Natural killer cell treated with Interleukin-12 subunit alpha and Interleukin-12 subunit beta and Interleukin-15 and Interleukin-18, amount 100 ng/mL, for 72 hours (primary cell): Measurements from ENCODE around the gene DYNC1H1. TPM values are rescaled to one million over a fixed set of nuclear protein-coding genes. Genes with fewer than 3 reads are reported as not detected.
A peak's percentile ranks its signal among the peaks of the same experiment; 100 is the strongest.

ENCODE experiments used
- ATAC-seq, 2 donors: fragments of 150-1000 bp; cut with Tn5 transposase in 1 of 2; sonication (Bioruptor Pico), chemical (Tn5 transposase) in 1 of 2; 2 replicates each; pipeline ENCODE4 v1.10.0; 2021
- DNase-seq: peaks from one replicate; pipeline ENCODE4 v3.0.0; 2022; ENCODE audit warnings: low spot score
- H3K27ac Mint-ChIP-seq, 2 donors: 1 replicate in 1 of 2; 2 replicates in 1 of 2; pipeline ENCODE4 v1.8.0; 2022; ENCODE audit warnings: mixed read lengths in 2 of 2, mild to moderate bottlenecking in 1 of 2, moderate library complexity in 1 of 2
- H3K27me3 Mint-ChIP-seq, 2 donors: 1 replicate in 1 of 2; 2 replicates in 1 of 2; pipeline ENCODE4 v1.8.0; 2022; ENCODE audit warnings: mixed read lengths in 2 of 2
- H3K36me3 Mint-ChIP-seq: one replicate; pipeline ENCODE4 v1.8.0; 2022; ENCODE audit warnings: mixed read lengths
- H3K4me1 Mint-ChIP-seq, 2 donors: 1 replicate in 1 of 2; 2 replicates in 1 of 2; pipeline ENCODE4 v1.8.0; 2022; ENCODE audit warnings: low read depth in 2 of 2, mixed read lengths in 2 of 2, mild to moderate bottlenecking in 1 of 2
- H3K4me3 Mint-ChIP-seq: one replicate; pipeline ENCODE4 v1.8.0; 2022; ENCODE audit warnings: mixed read lengths
- H3K9me3 Mint-ChIP-seq: 2 replicates; pipeline ENCODE4 v1.8.0; 2022; ENCODE audit warnings: mixed read lengths
- total RNA-seq, 2 donors: library from RNA; stranded (reverse); gene quantifications; one replicate each; pipeline ENCODE4 v1.2.3, GENCODE V29; 2022

DYNC1H1 gene
- total RNA-seq, 2 donors from 2014 or later: 322 to 415 TPM

GRCh38 chr14:102028733-102029132 lies 64.4 kb downstream of the DYNC1H1 start:
- H3K27ac Mint-ChIP-seq: peak overlapping the region in 1 of 2 donors; percentile 29
- H3K4me1 Mint-ChIP-seq: peaks cover 2 to 5% of the 10 kb centered on the region in 2 donors
- ATAC-seq: no peak
- no peak for DNase-seq
- no peaks in the 10 kb centered on the region for H3K9me3 Mint-ChIP-seq
- H3K27me3 Mint-ChIP-seq: no peaks in the 10 kb centered on the region
- H3K36me3 Mint-ChIP-seq: peaks cover 38% of the 10 kb centered on the region
- no peak overlapping the region for H3K4me3 Mint-ChIP-seq

- DNase-seq (no peak), ATAC-seq (no peak)
- Mint-ChIP-seq H3K36me3 (peaks cover 39% of the 10 kb centered on the region), H3K9me3 (no peaks in the 10 kb centered on the region), H3K4me3 (no peak overlapping the region), H3K4me1 (peaks cover 2 to 5% of the 10 kb centered on the region in 2 donors), H3K27ac (no peak overlapping the region), H3K27me3 (no peaks in the 10 kb centered on the region)
Measured at GRCh38 chr14:102029956-102030355, 65.6 kb downstream of the DYNC1H1 start.

DNA sequence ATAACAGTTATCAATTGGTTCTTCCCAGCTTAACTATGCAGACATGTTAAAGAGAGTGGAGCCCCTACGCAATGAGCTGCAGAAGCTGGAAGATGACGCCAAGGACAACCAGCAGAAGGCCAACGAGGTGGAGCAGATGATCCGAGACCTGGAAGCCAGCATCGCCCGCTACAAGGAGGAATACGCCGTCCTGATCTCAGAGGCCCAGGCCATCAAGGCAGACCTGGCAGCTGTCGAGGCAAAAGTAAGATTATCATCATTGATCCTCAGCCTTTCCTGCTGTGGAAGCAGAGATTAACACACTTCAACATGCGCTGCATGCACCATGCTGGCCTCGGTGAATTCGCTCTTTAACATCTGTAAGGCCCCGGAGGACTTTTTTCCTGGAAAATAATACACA lies 68.9 kb downstream of the DYNC1H1 start:
- Mint-ChIP-seq H3K4me1 (peaks cover 0 to 2% of the 10 kb centered on the region in 2 donors), H3K27ac (no peak overlapping the region), H3K27me3 (no peaks in the 10 kb centered on the region), H3K36me3 (peaks cover 28% of the 10 kb centered on the region), H3K4me3 (no peak overlapping the region), H3K9me3 (no peaks in the 10 kb centered on the region)
- no peak for DNase-seq
- ATAC-seq: no peak

DNA sequence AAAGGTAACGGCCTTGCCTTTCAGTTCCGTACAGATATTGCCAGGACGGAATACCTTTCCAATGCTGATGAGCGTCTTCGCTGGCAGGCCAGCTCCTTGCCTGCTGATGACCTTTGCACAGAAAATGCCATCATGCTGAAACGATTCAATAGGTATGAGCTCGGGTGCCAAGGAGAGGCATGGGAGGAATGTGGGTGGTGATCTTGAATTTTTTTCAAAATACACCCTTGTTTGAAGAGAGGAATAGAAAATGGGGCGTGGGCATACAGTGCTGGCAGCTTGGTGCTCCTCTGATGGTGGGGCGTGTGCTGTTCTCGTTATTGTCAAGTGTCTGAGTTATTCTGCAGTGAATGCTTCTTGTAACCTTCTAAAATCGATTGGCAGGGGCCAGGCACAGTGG lies 69.9 kb downstream of the DYNC1H1 start:
- Mint-ChIP-seq H3K4me1 (peaks cover 0 to 2% of the 10 kb centered on the region in 2 donors), H3K27me3 (no peaks in the 10 kb centered on the region), H3K4me3 (no peak overlapping the region), H3K27ac (no peak overlapping the region), H3K36me3 (peaks cover 20% of the 10 kb centered on the region), H3K9me3 (no peaks in the 10 kb centered on the region)
- ATAC-seq: no peak
- DNase-seq: no peak

DNA sequence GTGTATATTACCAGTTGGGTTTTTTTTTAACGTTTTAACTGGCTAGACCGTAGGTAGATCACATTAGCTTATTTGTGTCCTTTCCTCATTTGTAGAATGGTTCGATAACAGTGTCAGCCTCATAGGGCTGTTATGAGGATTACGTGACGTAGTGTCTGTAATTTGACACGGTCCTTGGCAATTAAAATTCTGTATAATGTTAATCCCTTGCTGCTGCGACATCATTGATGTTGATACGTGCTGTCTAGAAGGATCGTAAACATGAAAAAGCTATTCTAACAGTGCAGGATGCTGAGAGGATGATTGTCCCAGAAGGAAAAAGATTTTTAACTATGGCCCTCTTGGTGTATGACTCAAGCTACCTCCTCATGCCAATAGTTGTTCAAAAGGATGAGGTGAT lies 71.5 kb downstream of the DYNC1H1 start:
- no peak overlapping the region for H3K27ac Mint-ChIP-seq
- ATAC-seq: no peak
- H3K4me1 Mint-ChIP-seq: no peaks in the 10 kb centered on the region
- DNase-seq: no peak
- no peaks in the 10 kb centered on the region for H3K27me3 Mint-ChIP-seq
- no peak overlapping the region for H3K4me3 Mint-ChIP-seq
- no peaks in the 10 kb centered on the region for H3K9me3 Mint-ChIP-seq
- H3K36me3 Mint-ChIP-seq: peaks cover 11% of the 10 kb centered on the region

DNA sequence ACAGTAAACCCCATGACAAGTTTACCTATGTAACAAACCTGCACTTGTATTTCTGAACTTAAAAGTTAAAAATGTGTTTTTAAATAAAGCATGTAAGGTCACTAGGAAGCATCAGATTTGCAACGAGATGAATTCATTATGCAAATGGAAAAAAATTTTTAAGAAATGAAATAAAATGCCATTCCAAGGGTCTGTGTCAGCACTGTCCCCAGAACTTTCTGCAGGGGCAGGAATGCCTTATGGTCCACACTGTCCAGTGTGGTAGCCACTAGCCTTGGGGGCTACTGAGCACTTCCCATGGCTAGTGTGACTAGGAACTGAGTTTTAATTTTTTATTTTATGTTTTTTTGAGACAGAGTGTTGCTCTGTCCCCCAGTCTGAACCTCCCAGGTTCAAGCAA lies 73.3 kb downstream of the DYNC1H1 start:
- Mint-ChIP-seq H3K36me3 (peaks cover 11% of the 10 kb centered on the region), H3K9me3 (no peaks in the 10 kb centered on the region), H3K27me3 (no peaks in the 10 kb centered on the region), H3K4me3 (no peak overlapping the region), H3K4me1 (no peaks in the 10 kb centered on the region), H3K27ac (peak overlapping the region in 1 of 2 donors; percentile 21)
- ATAC-seq (no peak), DNase-seq (no peak)

GRCh38 chr14:102039157-102039556 lies 74.8 kb downstream of the DYNC1H1 start:
- peaks cover 3% of the 10 kb centered on the region for H3K36me3 Mint-ChIP-seq
- no peak for ATAC-seq
- no peaks in the 10 kb centered on the region for H3K27me3 Mint-ChIP-seq
- no peak overlapping the region for H3K4me3 Mint-ChIP-seq
- no peaks in the 10 kb centered on the region for H3K9me3 Mint-ChIP-seq
- H3K4me1 Mint-ChIP-seq: no peaks in the 10 kb centered on the region
- no peak for DNase-seq
- no peak overlapping the region for H3K27ac Mint-ChIP-seq

GRCh38 chr14:102040153-102040552 lies 75.8 kb downstream of the DYNC1H1 start:
- no peak overlapping the region for H3K4me3 Mint-ChIP-seq

DNA sequence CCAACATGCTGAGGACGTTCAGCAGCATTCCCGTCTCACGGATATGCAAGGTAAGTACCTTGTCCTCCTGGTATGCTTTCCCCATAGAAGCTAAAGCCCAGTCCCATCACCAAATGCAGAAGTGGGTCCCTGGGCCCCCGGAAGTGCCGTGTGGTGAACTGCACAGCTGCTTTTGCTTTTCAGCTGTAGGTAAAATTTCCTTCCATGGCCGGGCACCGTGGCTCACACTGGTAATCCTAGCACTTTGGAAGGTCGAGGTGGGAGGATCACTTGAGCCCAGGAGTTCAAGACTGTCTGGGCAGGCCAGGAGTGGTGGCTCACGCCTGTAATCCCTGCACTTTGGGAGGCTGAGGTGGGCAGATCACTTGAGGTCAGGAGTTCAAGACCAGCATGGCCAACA lies 78.3 kb downstream of the DYNC1H1 start:
- Mint-ChIP-seq H3K4me3 (no peak overlapping the region), H3K36me3 (no peaks in the 10 kb centered on the region), H3K27ac (no peak overlapping the region), H3K27me3 (no peaks in the 10 kb centered on the region), H3K9me3 (no peaks in the 10 kb centered on the region), H3K4me1 (no peaks in the 10 kb centered on the region)
- no peak for DNase-seq
- ATAC-seq: no peak

More at GRCh38 chr14:102040153-102040552, 75.8 kb downstream of the DYNC1H1 start:
- Mint-ChIP-seq H3K9me3 (no peaks in the 10 kb centered on the region), H3K4me1 (no peaks in the 10 kb centered on the region), H3K27ac (no peak overlapping the region), H3K27me3 (no peaks in the 10 kb centered on the region), H3K36me3 (no peaks in the 10 kb centered on the region)
- DNase-seq (no peak), ATAC-seq (no peak)

DNA sequence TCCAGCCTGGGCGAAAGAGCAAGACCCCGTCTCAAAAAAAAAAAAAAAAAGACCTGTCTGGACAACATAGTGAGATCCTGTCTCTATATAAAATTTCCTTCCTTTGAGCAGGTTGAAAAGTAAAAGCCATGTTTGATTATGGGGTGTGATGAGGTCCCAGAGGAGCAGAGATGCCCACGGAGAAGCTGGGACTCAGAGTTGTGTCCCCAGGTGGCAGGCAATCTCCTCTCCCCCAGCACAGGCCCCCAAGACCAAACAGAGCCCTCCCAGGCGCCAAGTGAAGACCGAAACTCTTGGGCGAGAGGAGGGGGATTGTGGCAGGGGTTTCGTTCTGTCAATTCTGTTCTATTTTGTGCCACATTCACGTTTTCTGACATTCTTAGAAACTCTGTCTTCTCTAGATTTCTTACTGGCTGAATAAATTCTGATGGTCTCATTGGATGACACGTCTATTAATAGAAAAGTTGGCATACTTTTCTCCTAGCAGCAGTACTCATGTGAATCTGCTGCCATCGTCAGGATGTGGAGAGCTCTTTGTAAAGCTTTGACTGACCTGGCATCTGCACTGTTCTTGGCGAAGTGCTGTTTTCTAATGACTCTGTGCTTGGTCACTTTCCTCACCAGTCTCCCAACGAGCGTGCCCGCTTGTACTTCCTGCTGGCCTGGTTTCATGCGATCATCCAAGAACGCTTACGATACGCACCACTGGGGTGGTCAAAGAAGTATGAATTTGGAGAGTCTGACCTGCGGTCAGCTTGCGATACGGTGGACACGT lies 79.1 kb downstream of the DYNC1H1 start:
- no peak for DNase-seq
- H3K4me1 Mint-ChIP-seq: no peaks in the 10 kb centered on the region
- ATAC-seq: no peak
- no peak overlapping the region for H3K4me3 Mint-ChIP-seq
- no peaks in the 10 kb centered on the region for H3K9me3 Mint-ChIP-seq
- H3K27me3 Mint-ChIP-seq: no peaks in the 10 kb centered on the region
- H3K27ac Mint-ChIP-seq: no peak overlapping the region
- H3K36me3 Mint-ChIP-seq: no peaks in the 10 kb centered on the region

- no peak overlapping the region for H3K4me3 Mint-ChIP-seq
- DNase-seq: no peak
- H3K27me3 Mint-ChIP-seq: no peaks in the 10 kb centered on the region
- no peak for ATAC-seq
- H3K36me3 Mint-ChIP-seq: no peaks in the 10 kb centered on the region
- no peak overlapping the region for H3K27ac Mint-ChIP-seq
- no peaks in the 10 kb centered on the region for H3K4me1 Mint-ChIP-seq
- H3K9me3 Mint-ChIP-seq: no peaks in the 10 kb centered on the region
Measured at GRCh38 chr14:102044566-102044965, 80.2 kb downstream of the DYNC1H1 start.

- Mint-ChIP-seq H3K36me3 (no peaks in the 10 kb centered on the region), H3K4me3 (no peak overlapping the region), H3K4me1 (no peaks in the 10 kb centered on the region), H3K27ac (no peak overlapping the region), H3K9me3 (no peaks in the 10 kb centered on the region), H3K27me3 (no peaks in the 10 kb centered on the region)
- DNase-seq (no peak), ATAC-seq (no peak)
Measured at GRCh38 chr14:102046337-102047278, 82.2 kb downstream of the DYNC1H1 start.

DNA sequence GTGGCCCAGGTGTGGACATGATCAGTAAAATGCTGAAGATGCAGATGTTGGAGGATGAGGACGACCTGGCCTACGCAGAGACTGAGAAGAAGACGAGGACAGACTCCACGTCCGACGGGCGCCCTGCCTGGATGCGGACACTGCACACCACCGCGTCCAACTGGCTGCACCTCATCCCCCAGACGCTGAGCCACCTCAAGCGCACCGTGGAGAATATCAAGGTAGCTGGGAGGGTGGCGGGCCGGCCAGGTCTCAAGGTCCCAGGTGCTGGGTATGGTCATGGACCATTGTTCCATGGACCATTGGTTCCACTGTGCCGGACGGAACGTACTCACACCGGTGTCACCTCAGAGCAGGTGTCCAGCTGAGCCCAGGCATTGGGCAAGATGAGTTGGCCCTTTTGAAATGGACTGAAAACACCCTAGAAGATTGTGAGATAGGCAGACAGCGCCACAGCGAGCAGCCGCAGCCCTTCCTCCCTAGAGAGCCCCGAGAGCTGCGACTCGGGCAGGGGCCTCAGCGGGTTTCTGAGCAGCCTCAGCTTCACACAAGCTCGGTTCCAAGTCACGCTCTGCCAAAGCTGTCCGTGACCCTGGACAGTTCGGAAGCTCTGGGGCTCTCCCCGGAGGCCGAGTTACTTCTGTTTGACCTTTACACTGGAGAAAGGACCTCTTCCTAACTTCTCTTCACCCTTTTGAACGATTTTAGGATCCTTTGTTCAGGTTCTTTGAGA lies 83.6 kb downstream of the DYNC1H1 start:
- Mint-ChIP-seq H3K4me1 (no peaks in the 10 kb centered on the region), H3K36me3 (no peaks in the 10 kb centered on the region), H3K27me3 (no peaks in the 10 kb centered on the region), H3K9me3 (no peaks in the 10 kb centered on the region), H3K27ac (no peak overlapping the region), H3K4me3 (no peak overlapping the region)
- ATAC-seq (no peak), DNase-seq (no peak)
